ENCODE results near the gene C2CD2.

Gene C2CD2

GRCh38 chr21:41897047-41897669, 56.7 kb downstream of the C2CD2 start:
- Histone ChIP-seq H3K4me3 (ENCODE audit: low read length) (no peak overlapping the region), H3K36me3 (ENCODE audit: control insufficient read depth, low read length) (peaks cover 10% of the 10 kb centered on the region), H3K27me3 (ENCODE audit: control insufficient read depth, low read length) (no peaks in the 10 kb centered on the region), H4K20me1 (ENCODE audit: control insufficient read depth, insufficient read depth, low read depth, low read length) (no peaks in the 10 kb centered on the region), H3K4me2 (ENCODE audit: low read length) (no peak overlapping the region), H3K9me2 (replicated peaks; ENCODE audit: control insufficient read depth, low read length) (no peaks in the 10 kb centered on the region), H3K79me2 (ENCODE audit: control insufficient read depth, low read length) (no peaks in the 10 kb centered on the region), H3F3A (ENCODE audit: control insufficient read depth, insufficient read depth) (peaks cover 15% of the 10 kb centered on the region), H3K4me1 (ENCODE audit: control insufficient read depth, low read length) (peaks cover 57% of the 10 kb centered on the region), H3K9me3 (ENCODE audit: control insufficient read depth, insufficient read depth, low read length) (no peaks in the 10 kb centered on the region), H3K27ac (ENCODE audit: low read depth, low read length) (no peak overlapping the region)
- no peak for TF ChIP-seq CTCF (IDR thresholded peaks at IDR 0.05; ENCODE audit: low read depth, low read length, poor library complexity, severe bottlenecking)
- TF ChIP-seq EZH2phosphoT487 (IDR thresholded peaks at IDR 0.05; ENCODE audit: borderline replicate concordance, low read length), result no peak

- Histone ChIP-seq H3K27ac (ENCODE audit: low read depth, low read length) (peak overlapping the region; percentile 83), H3F3A (ENCODE audit: control insufficient read depth, insufficient read depth) (peaks cover 15% of the 10 kb centered on the region), H3K36me3 (ENCODE audit: control insufficient read depth, low read length) (peaks cover 7% of the 10 kb centered on the region; the same call in 1 of the 2 replicates), H3K79me2 (ENCODE audit: control insufficient read depth, low read length) (no peaks in the 10 kb centered on the region), H3K9me3 (ENCODE audit: control insufficient read depth, insufficient read depth, low read length) (no peaks in the 10 kb centered on the region), H4K20me1 (ENCODE audit: control insufficient read depth, insufficient read depth, low read depth, low read length) (no peaks in the 10 kb centered on the region), H3K4me1 (ENCODE audit: control insufficient read depth, low read length) (peaks cover 68% of the 10 kb centered on the region), H3K9me2 (replicated peaks; ENCODE audit: control insufficient read depth, low read length) (no peaks in the 10 kb centered on the region), H3K4me3 (ENCODE audit: low read length) (peak overlapping the region; percentile 27), H3K27me3 (ENCODE audit: control insufficient read depth, low read length) (no peaks in the 10 kb centered on the region), H3K4me2 (ENCODE audit: low read length) (peak overlapping the region; percentile 52)
- no peak for TF ChIP-seq EZH2phosphoT487 (IDR thresholded peaks at IDR 0.05; ENCODE audit: borderline replicate concordance, low read length)
- TF ChIP-seq CTCF (IDR thresholded peaks at IDR 0.05; ENCODE audit: low read depth, low read length, poor library complexity, severe bottlenecking), result peak; percentile 78
These were observed 58.0 kb downstream of the C2CD2 start for GRCh38 chr21:41895643-41896493.

- H3K4me1 ChIP-seq (ENCODE audit: control insufficient read depth, low read length), result peaks cover 68% of the 10 kb centered on the region
These were observed 58.8 kb downstream of the C2CD2 start for GRCh38 chr21:41894922-41895557.

More at GRCh38 chr21:41894922-41895557, 58.8 kb downstream of the C2CD2 start:
- Histone ChIP-seq H3K27me3 (ENCODE audit: control insufficient read depth, low read length) (no peaks in the 10 kb centered on the region), H3K4me2 (ENCODE audit: low read length) (peak overlapping the region; percentile 52), H4K20me1 (ENCODE audit: control insufficient read depth, insufficient read depth, low read depth, low read length) (no peaks in the 10 kb centered on the region), H3K4me3 (ENCODE audit: low read length) (peak overlapping the region; percentile 24), H3K9me2 (replicated peaks; ENCODE audit: control insufficient read depth, low read length) (no peaks in the 10 kb centered on the region), H3K79me2 (ENCODE audit: control insufficient read depth, low read length) (no peaks in the 10 kb centered on the region), H3F3A (ENCODE audit: control insufficient read depth, insufficient read depth) (peaks cover 15% of the 10 kb centered on the region), H3K9me3 (ENCODE audit: control insufficient read depth, insufficient read depth, low read length) (no peaks in the 10 kb centered on the region), H3K27ac (ENCODE audit: low read depth, low read length) (peak overlapping the region; percentile 83), H3K36me3 (ENCODE audit: control insufficient read depth, low read length) (peaks cover 7% of the 10 kb centered on the region; the same call in 1 of the 2 replicates)
- TF ChIP-seq EZH2phosphoT487 (IDR thresholded peaks at IDR 0.05; ENCODE audit: borderline replicate concordance, low read length) (no peak), CTCF (IDR thresholded peaks at IDR 0.05; ENCODE audit: low read depth, low read length, poor library complexity, severe bottlenecking) (no peak)
